Sigmoid colon (tissue), 3 donors: ENCODE measurements around the gene APAF1.

Experiments used
- POLR2A ChIP-seq, 2 donors: fragments of 450-650 bp; IDR thresholded peaks; one replicate each; pipeline ENCODE4 v1.6.1; 2016; ENCODE audit warnings: antibody characterized with exemption in 2 of 2, mild to moderate bottlenecking in 2 of 2, moderate library complexity in 2 of 2
- TF ChIP-seq, protein P1 (sequence below), 4 experiments: fragments of 450-650 bp in 3 of 4; fragments of 200-600 bp in 1 of 4; IDR thresholded peaks; one replicate each; pipeline ENCODE4 v1.5.1; 2016 to 2019; ENCODE audit warnings: antibody characterized with exemption in 4 of 4, mild to moderate bottlenecking in 3 of 4, moderate library complexity in 2 of 4

- TF ChIP-seq, protein P1, sequence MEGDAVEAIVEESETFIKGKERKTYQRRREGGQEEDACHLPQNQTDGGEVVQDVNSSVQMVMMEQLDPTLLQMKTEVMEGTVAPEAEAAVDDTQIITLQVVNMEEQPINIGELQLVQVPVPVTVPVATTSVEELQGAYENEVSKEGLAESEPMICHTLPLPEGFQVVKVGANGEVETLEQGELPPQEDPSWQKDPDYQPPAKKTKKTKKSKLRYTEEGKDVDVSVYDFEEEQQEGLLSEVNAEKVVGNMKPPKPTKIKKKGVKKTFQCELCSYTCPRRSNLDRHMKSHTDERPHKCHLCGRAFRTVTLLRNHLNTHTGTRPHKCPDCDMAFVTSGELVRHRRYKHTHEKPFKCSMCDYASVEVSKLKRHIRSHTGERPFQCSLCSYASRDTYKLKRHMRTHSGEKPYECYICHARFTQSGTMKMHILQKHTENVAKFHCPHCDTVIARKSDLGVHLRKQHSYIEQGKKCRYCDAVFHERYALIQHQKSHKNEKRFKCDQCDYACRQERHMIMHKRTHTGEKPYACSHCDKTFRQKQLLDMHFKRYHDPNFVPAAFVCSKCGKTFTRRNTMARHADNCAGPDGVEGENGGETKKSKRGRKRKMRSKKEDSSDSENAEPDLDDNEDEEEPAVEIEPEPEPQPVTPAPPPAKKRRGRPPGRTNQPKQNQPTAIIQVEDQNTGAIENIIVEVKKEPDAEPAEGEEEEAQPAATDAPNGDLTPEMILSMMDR (IDR thresholded peaks at IDR 0.05), result no peak
- TF ChIP-seq POLR2A (IDR thresholded peaks at IDR 0.05), result no peak
Measured at GRCh38 chr12:98733667-98734350, 88.7 kb downstream of the APAF1 start.
